HepG2 (cell line): Measurements from ENCODE around the gene SUV39H2. TPM values are rescaled to one million over a fixed set of nuclear protein-coding genes. Genes with fewer than 3 reads are reported as not detected.

ENCODE experiments used
- ATAC-seq: fragments of 200-7000 bp; cut with Tn5 transposase; 3 replicates; pipeline ENCODE4 v1.9.1; 2020; ENCODE audit warnings: mild to moderate bottlenecking, moderate library complexity
- BruUV-seq: library from RNA; stranded (reverse); fragments of 400-500 nt; replicated peaks from 2 replicates; lab custom pipeline; 2021; lab: Mats Ljungman, UMichigan
- CTCF ChIA-PET: fragments of 300-600 bp; formaldehyde crosslinking; extraction: SDS; loops from one replicate; lab custom pipeline; 2021; ENCODE audit warnings: low total read pairs, inconsistent platforms, low intra/inter-chr PET ratio; lab: Yijun Ruan, JAX
- POLR2A ChIA-PET: fragments of 350-600 bp; sonication (Branson Sonifier 250); formaldehyde crosslinking; loops from one replicate; lab custom pipeline; 2020; ENCODE audit warnings: antibody characterized with exemption, inconsistent platforms; lab: Yijun Ruan, JAX
- DNase-seq: peaks from one replicate; pipeline ENCODE4 v3.0.0-alpha.2; 2015; ENCODE audit warnings: low spot score
- FAIRE-seq: peaks from 3 replicates; lab custom pipeline; 2011; peaks lifted over from hg19 to GRCh38; lab: Jason Lieb, UNC
- H2AFZ ChIP-seq: one replicate; pipeline ENCODE4 v1.6.1; 2011; ENCODE audit warnings: low read length, inconsistent platforms
- H3K27ac ChIP-seq: fragments of 300-600 bp; 3 replicates; pipeline ENCODE4 v1.8.0; 2011; ENCODE audit warnings: mixed run types, mild to moderate bottlenecking, mixed read lengths, low read length, inconsistent platforms; ENCODE audit not compliant: insufficient read depth; ENCODE audit errors: extremely low read length
- H3K27me3 ChIP-seq, 2 experiments: fragments of 200-600 bp in 1 of 2; 2 replicates in 1 of 2; 3 replicates in 1 of 2; pipeline versions ENCODE4 v1.6.0 to v1.8.0; 2011; ENCODE audit warnings: low read length in 2 of 2, mild to moderate bottlenecking in 2 of 2, moderate library complexity in 2 of 2, inconsistent platforms in 1 of 2; ENCODE audit not compliant: insufficient read depth in 2 of 2, control insufficient read depth in 1 of 2
- H3K36me3 ChIP-seq, 2 experiments: fragments of 200-600 bp in 1 of 2; replicated peaks in 1 of 2; 2 replicates in 1 of 2; 3 replicates in 1 of 2; pipeline versions ENCODE4 v1.5.1 to v1.8.0; 2011; ENCODE audit warnings: low read length in 2 of 2, inconsistent platforms in 1 of 2; ENCODE audit not compliant: insufficient read depth in 2 of 2, control insufficient read depth in 1 of 2
- H3K4me1 ChIP-seq: 2 replicates; pipeline ENCODE4 v1.5.1; 2012; ENCODE audit warnings: low read length, inconsistent platforms; ENCODE audit not compliant: insufficient read depth
- H3K4me2 ChIP-seq: 2 replicates; pipeline ENCODE4 v1.6.0; 2011; ENCODE audit warnings: low read depth, low read length, inconsistent platforms
- H3K4me3 ChIP-seq, 3 experiments: fragments of 200-600 bp in 1 of 3; sonication (generic), shearing (Covaris generic) in 1 of 3; replicated peaks in 1 of 3; 2 replicates each; pipeline ENCODE4 v1.5.1; 2011 to 2016; ENCODE audit warnings: low read length in 3 of 3, inconsistent platforms in 2 of 3, low read depth in 2 of 3, mild to moderate bottlenecking in 2 of 3, control low read depth in 1 of 3, mixed read lengths in 1 of 3; ENCODE audit not compliant: insufficient read depth in 1 of 3
- H3K79me2 ChIP-seq: one replicate; pipeline ENCODE4 v1.6.1; 2011; ENCODE audit warnings: low read length, inconsistent platforms; ENCODE audit not compliant: insufficient read depth
- H3K9ac ChIP-seq: 2 replicates; pipeline ENCODE4 v1.6.0; 2011; ENCODE audit warnings: mild to moderate bottlenecking, low read depth, low read length, inconsistent platforms; ENCODE audit not compliant: insufficient read depth
- H3K9me3 ChIP-seq: 2 replicates; pipeline ENCODE4 v1.5.1; 2012; ENCODE audit warnings: mild to moderate bottlenecking, low read length
- H4K20me1 ChIP-seq: 2 replicates; pipeline ENCODE4 v1.6.0; 2011; ENCODE audit warnings: inconsistent platforms, mild to moderate bottlenecking, low read length, moderate library complexity; ENCODE audit not compliant: insufficient read depth
- ATF7 ChIP-seq, 2 experiments: fragments of 450-650 bp in 1 of 2; sonication (generic) in 1 of 2; formaldehyde crosslinking in 1 of 2; IDR thresholded peaks; 2 replicates each; pipeline versions ENCODE4 v1.4.0 to v1.6.1; 2016 to 2020; ENCODE audit warnings: antibody characterized with exemption in 1 of 2, mild to moderate bottlenecking in 1 of 2, missing genetic modification reagents in 1 of 2
- DDIT3 ChIP-seq: sonication (generic); formaldehyde crosslinking; IDR thresholded peaks from 2 replicates; pipeline ENCODE4 v1.4.0; 2020; ENCODE audit warnings: mild to moderate bottlenecking, missing genetic modification reagents
- FOXM1 ChIP-seq: sonication (generic); formaldehyde crosslinking; IDR thresholded peaks from 2 replicates; pipeline ENCODE4 v1.5.0; 2020; ENCODE audit warnings: missing genetic modification reagents
- SALL2 ChIP-seq: sonication (generic); formaldehyde crosslinking; IDR thresholded peaks from 2 replicates; pipeline ENCODE4 v1.8.1; 2023; ENCODE audit warnings: mild to moderate bottlenecking, missing genetic modification reagents, inconsistent platforms
- SMAD3 ChIP-seq: sonication (generic); formaldehyde crosslinking; IDR thresholded peaks from 2 replicates; pipeline ENCODE4 v1.4.0; 2020; ENCODE audit warnings: missing genetic modification reagents
- TRIM24 ChIP-seq: sonication (generic); formaldehyde crosslinking; IDR thresholded peaks from 2 replicates; pipeline ENCODE4 v1.8.0; 2022; ENCODE audit warnings: mild to moderate bottlenecking, missing genetic modification reagents
- ZFAT ChIP-seq: sonication (generic); formaldehyde crosslinking; conservative IDR thresholded peaks from 2 replicates; pipeline ENCODE4 v1.8.1; 2023; ENCODE audit warnings: missing genetic modification reagents, inconsistent platforms
- ZNF20 ChIP-seq: sonication (generic); formaldehyde crosslinking; IDR thresholded peaks from 2 replicates; pipeline ENCODE4 v1.4.0; 2020; ENCODE audit warnings: mild to moderate bottlenecking, moderate library complexity, missing genetic modification reagents
- ZNF460 ChIP-seq: sonication (generic); formaldehyde crosslinking; IDR thresholded peaks from 2 replicates; pipeline ENCODE4 v1.5.1; 2020; ENCODE audit warnings: missing genetic modification reagents, mild to moderate bottlenecking, borderline replicate concordance
- ZNF687 ChIP-seq: sonication (generic); formaldehyde crosslinking; IDR thresholded peaks from 2 replicates; pipeline ENCODE4 v1.5.1; 2020; ENCODE audit warnings: mild to moderate bottlenecking, missing genetic modification reagents, moderate library complexity
- ZNF703 ChIP-seq: sonication (generic); formaldehyde crosslinking; IDR thresholded peaks from 2 replicates; pipeline ENCODE4 v1.5.1; 2020; ENCODE audit warnings: missing genetic modification reagents, mild to moderate bottlenecking, moderate library complexity, borderline replicate concordance
- ZNF891 ChIP-seq: sonication (generic); formaldehyde crosslinking; IDR thresholded peaks from 2 replicates; pipeline ENCODE4 v1.5.0; 2020; ENCODE audit warnings: mild to moderate bottlenecking, missing genetic modification reagents
- whole genome bisulfite sequencing: methylation state at CpG from one replicate; pipeline ENCODE4 v1.1.6; 2017; ENCODE audit warnings: low lambda C conversion rate; 5-methylcytosine and 5-hydroxymethylcytosine counted together
- in situ Hi-C: cut with HindIII; loops from 2 replicates; pipeline ENCODE4 v1.10.0; 2017; ENCODE audit warnings: low pct_unique_long_range_greater_than_20kb; ENCODE audit not compliant: extremely low pct_ligation_motif_present
- intact Hi-C: fragments of 100-400 bp; cut with micrococcal nuclease; formaldehyde crosslinking; loops from one replicate; pipeline ENCODE4 v1.10.0; 2022; ENCODE audit not compliant: unreplicated experiment
- polyA plus RNA-seq, 8 experiments: library from polyadenylated mRNA; depleted of rRNA in 3 of 8; stranded (reverse) in 7 of 8; unstranded in 1 of 8; fragments of >200 nt; fragmentation: Illumina TruSeq in 4 of 8; extraction: Trizol in 4 of 8; gene quantifications; 2 replicates each; pipeline versions ENCODE4 v1.2.1 to v1.2.3, GENCODE V29; 2011 to 2016; ENCODE audit warnings: low read depth in 4 of 8, missing spikeins in 1 of 8, mixed read lengths in 1 of 8; ENCODE audit not compliant: insufficient read depth in 1 of 8
- total RNA-seq, 5 experiments: library from RNA; depleted of rRNA; stranded (reverse); fragments of >200 nt; fragmentation: Illumina TruSeq; extraction: Trizol; gene quantifications; 2 replicates each; pipeline ENCODE4 v1.2.3, GENCODE V29; 2016; ENCODE audit warnings: low read depth in 1 of 5
- TF ChIP-seq, protein P1 (sequence below): sonication (generic); formaldehyde crosslinking; conservative IDR thresholded peaks from 2 replicates; pipeline ENCODE4 v1.4.0; 2020; ENCODE audit warnings: missing genetic modification reagents

The SUV39H2 gene
- total and polyA plus RNA-seq, 2 of the 13 experiments (the other 11 are each of a cell fraction or from before 2014, with no cell fraction given): 9.0 to 44.3 TPM

DNA sequence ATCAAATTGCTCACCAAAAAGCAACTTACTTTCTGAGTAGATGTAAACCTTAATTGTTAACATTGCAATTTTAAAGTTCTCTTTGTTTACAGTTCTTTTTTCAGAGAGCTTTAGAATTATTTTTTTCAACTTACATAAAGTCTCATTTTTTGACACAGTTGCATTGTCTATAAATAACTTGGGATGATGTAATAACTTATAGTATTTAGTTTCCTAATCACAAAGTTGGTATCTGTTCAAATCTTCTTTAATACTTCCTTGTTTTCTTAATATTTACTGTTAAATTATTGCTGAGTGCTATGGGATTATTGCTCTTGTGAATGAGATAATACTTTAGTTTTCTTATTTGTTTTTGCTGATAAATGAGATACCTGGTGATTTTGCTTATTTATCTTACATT lies 18.9 kb upstream of the SUV39H2 start:
- Histone ChIP-seq H3K9me3 (no peaks in the 10 kb centered on the region), H3K4me2 (no peak overlapping the region), H3K9ac (no peak overlapping the region), H3K4me1 (peaks cover 10% of the 10 kb centered on the region; the same call in 1 of the 2 replicates), H3K79me2 (no peaks in the 10 kb centered on the region), H3K27ac (no peak overlapping the region), H3K4me3 (no peak overlapping the region), H3K27me3 (no peaks in the 10 kb centered on the region), H4K20me1 (no peaks in the 10 kb centered on the region), H3K36me3 (peaks cover 0 to 6% of the 10 kb centered on the region in 2 experiments; a peak in 2 of 5 replicates)
- CTCF ChIA-PET: no interaction called here
- POLR2A ChIA-PET: no interaction called here
- ATAC-seq (no peak), DNase-seq (no peak), FAIRE-seq (no peak)
- intact Hi-C loops: no loop called here
- no TSS peak for BruUV-seq
- in situ Hi-C loops: no loop called here
- no peak for TF ChIP-seq SMAD3 (CRISPR knock-in tag)
- TF ChIP-seq ATF7 (IDR thresholded peaks at IDR 0.05): peak; percentile 16; the same call in 1 of the 2 replicates
- no peak for TF ChIP-seq ATF7 (CRISPR knock-in tag; IDR thresholded peaks at IDR 0.05)
- TF ChIP-seq, all 625 proteins: peak for 1
- H2AFZ ChIP-seq: no peak overlapping the region

DNA sequence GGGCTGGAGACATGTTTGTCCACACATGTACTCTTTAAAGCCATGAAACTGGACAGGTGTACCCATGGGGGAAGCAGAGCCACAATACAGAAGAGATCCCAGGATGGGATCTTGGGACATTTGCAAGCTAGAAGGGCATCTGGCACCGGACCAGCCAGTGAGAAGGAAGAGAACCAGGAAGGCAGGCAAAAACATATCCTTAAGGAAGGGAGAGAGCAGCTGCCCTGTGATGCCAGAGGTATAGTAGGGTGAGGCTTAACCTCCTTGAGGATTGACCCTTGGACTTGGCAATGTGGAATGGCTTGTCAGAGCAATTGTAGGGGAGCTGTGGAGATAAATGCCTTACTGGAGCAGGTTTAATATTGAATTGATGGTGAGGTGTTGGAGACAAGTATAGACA lies 17.9 kb upstream of the SUV39H2 start:
- Histone ChIP-seq H3K9me3 (no peaks in the 10 kb centered on the region), H3K4me1 (peaks cover 10% of the 10 kb centered on the region; the same call in 1 of the 2 replicates), H4K20me1 (no peaks in the 10 kb centered on the region), H3K27ac (no peak overlapping the region), H3K36me3 (peaks cover 0 to 6% of the 10 kb centered on the region in 2 experiments; a peak in 2 of 5 replicates), H3K9ac (no peak overlapping the region), H2AFZ (no peak overlapping the region), H3K27me3 (no peaks in the 10 kb centered on the region), H3K4me3 (no peak overlapping the region), H3K79me2 (no peaks in the 10 kb centered on the region)
- FAIRE-seq (no peak), DNase-seq (no peak), ATAC-seq (no peak)
- intact Hi-C loops: no loop called here
- POLR2A ChIA-PET: interaction anchor here (0.5 kb wide), 1 partner anchor 61 kb away, joined by 3 read pairs; no protein-coding TSS in a partner anchor
- CTCF ChIA-PET: no interaction called here
- no TSS peak for BruUV-seq
- WGBS: 100% methylated on average over 1 of the region's 1 CpG
- in situ Hi-C loops: no loop called here
- TF ChIP-seq FOXM1 (CRISPR knock-in tag) (no peak), TRIM24 (CRISPR knock-in tag) (no peak), ZNF891 (CRISPR knock-in tag) (no peak), ZNF703 (CRISPR knock-in tag) (no peak), DDIT3 (no peak), SALL2 (CRISPR knock-in tag) (no peak), ZFAT (CRISPR knock-in tag) (no peak), ZNF687 (no peak), ZNF20 (CRISPR knock-in tag) (no peak), ZNF460 (CRISPR knock-in tag) (no peak)
- TF ChIP-seq, protein P1, sequence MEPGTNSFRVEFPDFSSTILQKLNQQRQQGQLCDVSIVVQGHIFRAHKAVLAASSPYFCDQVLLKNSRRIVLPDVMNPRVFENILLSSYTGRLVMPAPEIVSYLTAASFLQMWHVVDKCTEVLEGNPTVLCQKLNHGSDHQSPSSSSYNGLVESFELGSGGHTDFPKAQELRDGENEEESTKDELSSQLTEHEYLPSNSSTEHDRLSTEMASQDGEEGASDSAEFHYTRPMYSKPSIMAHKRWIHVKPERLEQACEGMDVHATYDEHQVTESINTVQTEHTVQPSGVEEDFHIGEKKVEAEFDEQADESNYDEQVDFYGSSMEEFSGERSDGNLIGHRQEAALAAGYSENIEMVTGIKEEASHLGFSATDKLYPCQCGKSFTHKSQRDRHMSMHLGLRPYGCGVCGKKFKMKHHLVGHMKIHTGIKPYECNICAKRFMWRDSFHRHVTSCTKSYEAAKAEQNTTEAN (CRISPR knock-in tag): no peak
- TF ChIP-seq, all 625 proteins: peak for 0
- no peak overlapping the region for H3K4me2 ChIP-seq
